22Rv1 (cell line): ENCODE measurements around the gene LYPD4.

Experiments
- CTCF ChIP-seq: fragments of 450-650 bp; IDR thresholded peaks from 2 replicates; pipeline ENCODE4 v1.5.1; 2017; ENCODE audit warnings: mild to moderate bottlenecking
- ZFX ChIP-seq: fragments of 450-650 bp; IDR thresholded peaks from 2 replicates; pipeline ENCODE4 v1.6.1; 2017; ENCODE audit warnings: antibody characterized with exemption, borderline replicate concordance

- TF ChIP-seq CTCF (no peak), ZFX (no peak)
These were observed 27.7 kb downstream of the LYPD4 start for GRCh38 chr19:41816761-41817160.
